NCI-H2196 (cell line): ENCODE measurements around the gene GPR61.

Source experiments
- DNase-seq: peaks from one replicate; lab custom pipeline; 2025; ENCODE audit not compliant: unreplicated experiment; lab: John Stamatoyannopoulos, UW

GPR61 gene

GRCh38 chr1:109567877-109568672 is 28.4 kb downstream of the GPR61 start:
- DNase-seq: no peak

- no peak for DNase-seq
Observed at GRCh38 chr1:109569323-109569722, 29.7 kb downstream of the GPR61 start.

GRCh38 chr1:109570414-109570813 is 30.7 kb downstream of the GPR61 start:
- DNase-seq: peak; percentile 15

GRCh38 chr1:109573785-109574184 is 34.1 kb downstream of the GPR61 start:
- DNase-seq: no peak

GRCh38 chr1:109578947-109579443 is 39.3 kb downstream of the GPR61 start:
- no peak for DNase-seq

GRCh38 chr1:109579491-109579890 is 39.8 kb downstream of the GPR61 start:
- DNase-seq: no peak

GRCh38 chr1:109582021-109582420 is 42.3 kb downstream of the GPR61 start:
- DNase-seq: no peak

GRCh38 chr1:109584766-109585165 is 45.1 kb downstream of the GPR61 start:
- no peak for DNase-seq

- no peak for DNase-seq
Observed at GRCh38 chr1:109586055-109586454, 46.4 kb downstream of the GPR61 start.

- no peak for DNase-seq
Observed at GRCh38 chr1:109589177-109589576, 49.5 kb downstream of the GPR61 start.

GRCh38 chr1:109589679-109590078 is 50.0 kb downstream of the GPR61 start:
- no peak for DNase-seq

- DNase-seq: no peak
Observed at GRCh38 chr1:109592916-109593315, 53.2 kb downstream of the GPR61 start.

GRCh38 chr1:109595531-109595930 is 55.9 kb downstream of the GPR61 start:
- DNase-seq: no peak
